ENCODE measurements around the gene METTL4.

The METTL4 gene

DNA sequence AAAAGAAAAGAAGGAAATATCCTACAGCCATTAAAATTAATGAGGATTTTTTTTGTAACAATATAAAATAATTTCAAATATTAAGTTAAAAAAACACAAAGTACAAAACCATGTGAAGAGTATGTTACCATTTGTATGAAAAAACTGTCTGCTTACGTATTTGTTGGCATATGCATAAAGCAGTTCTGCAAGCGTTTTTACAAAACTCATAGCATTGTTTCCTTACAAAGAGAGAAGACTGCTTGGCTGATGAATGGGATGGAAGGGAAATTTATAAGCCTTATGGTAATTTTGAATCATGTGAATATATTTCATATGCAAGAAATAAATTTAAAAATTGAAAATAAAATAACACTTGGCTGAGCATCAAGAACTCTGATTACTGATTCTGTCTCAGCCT is 63.1 kb downstream of the METTL4 start:
- no peak for DNase-seq (ENCODE audit: low read depth in 1 of 2, low spot score in 1 of 2)
- H3K27ac ChIP-seq (replicated peaks): no peak overlapping the region
- H3K4me3 ChIP-seq (replicated peaks; ENCODE audit: insufficient read depth, low read length): no peak overlapping the region
- no peak for TF ChIP-seq GABPA (IDR thresholded peaks at IDR 0.05; ENCODE audit: low read depth)
- TF ChIP-seq, protein P1, sequence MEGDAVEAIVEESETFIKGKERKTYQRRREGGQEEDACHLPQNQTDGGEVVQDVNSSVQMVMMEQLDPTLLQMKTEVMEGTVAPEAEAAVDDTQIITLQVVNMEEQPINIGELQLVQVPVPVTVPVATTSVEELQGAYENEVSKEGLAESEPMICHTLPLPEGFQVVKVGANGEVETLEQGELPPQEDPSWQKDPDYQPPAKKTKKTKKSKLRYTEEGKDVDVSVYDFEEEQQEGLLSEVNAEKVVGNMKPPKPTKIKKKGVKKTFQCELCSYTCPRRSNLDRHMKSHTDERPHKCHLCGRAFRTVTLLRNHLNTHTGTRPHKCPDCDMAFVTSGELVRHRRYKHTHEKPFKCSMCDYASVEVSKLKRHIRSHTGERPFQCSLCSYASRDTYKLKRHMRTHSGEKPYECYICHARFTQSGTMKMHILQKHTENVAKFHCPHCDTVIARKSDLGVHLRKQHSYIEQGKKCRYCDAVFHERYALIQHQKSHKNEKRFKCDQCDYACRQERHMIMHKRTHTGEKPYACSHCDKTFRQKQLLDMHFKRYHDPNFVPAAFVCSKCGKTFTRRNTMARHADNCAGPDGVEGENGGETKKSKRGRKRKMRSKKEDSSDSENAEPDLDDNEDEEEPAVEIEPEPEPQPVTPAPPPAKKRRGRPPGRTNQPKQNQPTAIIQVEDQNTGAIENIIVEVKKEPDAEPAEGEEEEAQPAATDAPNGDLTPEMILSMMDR (IDR thresholded peaks at IDR 0.05; ENCODE audit: insufficient read depth, low read length): no peak
- TF ChIP-seq, protein P2, sequence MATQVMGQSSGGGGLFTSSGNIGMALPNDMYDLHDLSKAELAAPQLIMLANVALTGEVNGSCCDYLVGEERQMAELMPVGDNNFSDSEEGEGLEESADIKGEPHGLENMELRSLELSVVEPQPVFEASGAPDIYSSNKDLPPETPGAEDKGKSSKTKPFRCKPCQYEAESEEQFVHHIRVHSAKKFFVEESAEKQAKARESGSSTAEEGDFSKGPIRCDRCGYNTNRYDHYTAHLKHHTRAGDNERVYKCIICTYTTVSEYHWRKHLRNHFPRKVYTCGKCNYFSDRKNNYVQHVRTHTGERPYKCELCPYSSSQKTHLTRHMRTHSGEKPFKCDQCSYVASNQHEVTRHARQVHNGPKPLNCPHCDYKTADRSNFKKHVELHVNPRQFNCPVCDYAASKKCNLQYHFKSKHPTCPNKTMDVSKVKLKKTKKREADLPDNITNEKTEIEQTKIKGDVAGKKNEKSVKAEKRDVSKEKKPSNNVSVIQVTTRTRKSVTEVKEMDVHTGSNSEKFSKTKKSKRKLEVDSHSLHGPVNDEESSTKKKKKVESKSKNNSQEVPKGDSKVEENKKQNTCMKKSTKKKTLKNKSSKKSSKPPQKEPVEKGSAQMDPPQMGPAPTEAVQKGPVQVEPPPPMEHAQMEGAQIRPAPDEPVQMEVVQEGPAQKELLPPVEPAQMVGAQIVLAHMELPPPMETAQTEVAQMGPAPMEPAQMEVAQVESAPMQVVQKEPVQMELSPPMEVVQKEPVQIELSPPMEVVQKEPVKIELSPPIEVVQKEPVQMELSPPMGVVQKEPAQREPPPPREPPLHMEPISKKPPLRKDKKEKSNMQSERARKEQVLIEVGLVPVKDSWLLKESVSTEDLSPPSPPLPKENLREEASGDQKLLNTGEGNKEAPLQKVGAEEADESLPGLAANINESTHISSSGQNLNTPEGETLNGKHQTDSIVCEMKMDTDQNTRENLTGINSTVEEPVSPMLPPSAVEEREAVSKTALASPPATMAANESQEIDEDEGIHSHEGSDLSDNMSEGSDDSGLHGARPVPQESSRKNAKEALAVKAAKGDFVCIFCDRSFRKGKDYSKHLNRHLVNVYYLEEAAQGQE (IDR thresholded peaks at IDR 0.05; ENCODE audit: insufficient replicate concordance, low read depth): no peak
- TF ChIP-seq POLR2AphosphoS5 (IDR thresholded peaks at IDR 0.05; ENCODE audit: low read depth): no peak
- H3K27me3 ChIP-seq (ENCODE audit: insufficient read depth, poor library complexity, severe bottlenecking): no peaks in the 10 kb centered on the region

DNA sequence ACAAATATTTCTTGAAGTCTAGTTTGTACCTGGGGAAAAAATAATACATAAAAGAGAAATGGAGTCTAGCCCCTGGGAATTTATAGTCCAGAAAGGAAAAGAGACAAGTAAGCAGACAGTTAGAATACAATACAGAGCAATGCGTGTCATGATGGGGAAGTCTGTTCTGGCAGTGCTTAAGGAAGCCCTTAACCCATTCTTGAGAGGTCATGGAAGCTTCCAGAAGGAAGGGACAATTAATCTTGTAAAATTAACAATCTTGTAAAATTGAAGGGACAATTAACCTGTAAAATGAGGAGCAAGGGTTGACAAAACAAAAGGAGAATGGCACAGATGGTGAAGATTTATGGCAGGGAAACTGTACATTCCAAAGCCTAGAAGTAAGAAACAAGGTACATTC is 66.7 kb downstream of the METTL4 start:
- no peak for DNase-seq (ENCODE audit: low read depth in 1 of 2, low spot score in 1 of 2)
- Histone ChIP-seq H3K4me3 (replicated peaks; ENCODE audit: insufficient read depth, low read length) (no peak overlapping the region), H3K27me3 (ENCODE audit: insufficient read depth, poor library complexity, severe bottlenecking) (no peaks in the 10 kb centered on the region), H3K27ac (replicated peaks) (no peak overlapping the region)
- TF ChIP-seq, protein P1 (IDR thresholded peaks at IDR 0.05; ENCODE audit: insufficient read depth, low read length): no peak
- TF ChIP-seq, protein P2 (IDR thresholded peaks at IDR 0.05; ENCODE audit: insufficient replicate concordance, low read depth): no peak
- TF ChIP-seq POLR2AphosphoS5 (IDR thresholded peaks at IDR 0.05; ENCODE audit: low read depth) (no peak), SPI1 (IDR thresholded peaks at IDR 0.05; ENCODE audit: borderline replicate concordance, low read depth) (no peak), GABPA (IDR thresholded peaks at IDR 0.05; ENCODE audit: low read depth) (no peak)

DNA sequence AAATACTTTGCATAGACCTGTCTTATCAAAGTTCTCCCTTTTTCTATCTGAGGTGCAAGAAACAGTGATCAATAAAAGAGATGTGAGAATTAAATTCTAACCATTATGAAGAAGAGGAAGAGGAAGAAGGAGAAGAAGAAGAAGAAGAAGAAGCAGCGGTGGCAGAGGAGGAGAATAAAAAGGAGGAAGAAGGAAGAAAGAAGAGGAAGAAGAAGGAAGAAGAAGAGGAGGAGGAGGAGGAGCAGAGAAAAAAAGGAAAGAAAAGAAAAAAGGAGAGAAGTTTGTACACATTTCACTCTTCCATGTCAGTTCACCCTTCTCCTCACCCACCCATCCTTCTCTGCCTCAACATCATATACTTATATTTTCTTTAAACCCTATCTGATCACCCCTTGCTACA is 68.4 kb downstream of the METTL4 start:
- H3K27me3 ChIP-seq (ENCODE audit: insufficient read depth, poor library complexity, severe bottlenecking): no peaks in the 10 kb centered on the region
- TF ChIP-seq SPI1 (IDR thresholded peaks at IDR 0.05; ENCODE audit: borderline replicate concordance, low read depth) (peak; percentile 36), POLR2AphosphoS5 (IDR thresholded peaks at IDR 0.05; ENCODE audit: low read depth) (no peak)
- TF ChIP-seq, protein P2 (IDR thresholded peaks at IDR 0.05; ENCODE audit: insufficient replicate concordance, low read depth): no peak
- no peak overlapping the region for H3K4me3 ChIP-seq (replicated peaks; ENCODE audit: insufficient read depth, low read length)
- DNase-seq (ENCODE audit: low read depth in 1 of 2, low spot score in 1 of 2): no peak
- no peak overlapping the region for H3K27ac ChIP-seq (replicated peaks)

GRCh38 chr18:2502394-2502793 is 68.9 kb downstream of the METTL4 start:
- no peak overlapping the region for H3K4me3 ChIP-seq (replicated peaks; ENCODE audit: insufficient read depth, low read length)
- TF ChIP-seq GABPA (IDR thresholded peaks at IDR 0.05; ENCODE audit: low read depth) (no peak), SPI1 (IDR thresholded peaks at IDR 0.05; ENCODE audit: borderline replicate concordance, low read depth) (no peak), POLR2AphosphoS5 (IDR thresholded peaks at IDR 0.05; ENCODE audit: low read depth) (no peak)
- TF ChIP-seq, protein P2 (IDR thresholded peaks at IDR 0.05; ENCODE audit: insufficient replicate concordance, low read depth): no peak
- TF ChIP-seq, protein P1 (IDR thresholded peaks at IDR 0.05; ENCODE audit: insufficient read depth, low read length): no peak
- H3K27me3 ChIP-seq (ENCODE audit: insufficient read depth, poor library complexity, severe bottlenecking): no peaks in the 10 kb centered on the region
- H3K27ac ChIP-seq (replicated peaks): no peak overlapping the region
- DNase-seq (ENCODE audit: low read depth in 1 of 2, low spot score in 1 of 2): no peak
